Esophagus squamous epithelium (tissue), 4 donors: ENCODE data around the gene DENND11.

Experiments
- POLR2A ChIP-seq, 4 donors: fragments of 450-650 bp; IDR thresholded peaks; one replicate each; pipeline ENCODE4 v1.6.1; 2017; ENCODE audit warnings: antibody characterized with exemption in 4 of 4, mild to moderate bottlenecking in 4 of 4, moderate library complexity in 3 of 4
- TF ChIP-seq, protein P1 (sequence below), 6 experiments: fragments of 450-650 bp in 4 of 6; fragments of 200-600 bp in 2 of 6; sonication (generic) in 2 of 6; IDR thresholded peaks; one replicate each; pipeline ENCODE4 v1.5.1; 2016 to 2019; ENCODE audit warnings: antibody characterized with exemption in 6 of 6, mild to moderate bottlenecking in 4 of 6, moderate library complexity in 4 of 6

DNA sequence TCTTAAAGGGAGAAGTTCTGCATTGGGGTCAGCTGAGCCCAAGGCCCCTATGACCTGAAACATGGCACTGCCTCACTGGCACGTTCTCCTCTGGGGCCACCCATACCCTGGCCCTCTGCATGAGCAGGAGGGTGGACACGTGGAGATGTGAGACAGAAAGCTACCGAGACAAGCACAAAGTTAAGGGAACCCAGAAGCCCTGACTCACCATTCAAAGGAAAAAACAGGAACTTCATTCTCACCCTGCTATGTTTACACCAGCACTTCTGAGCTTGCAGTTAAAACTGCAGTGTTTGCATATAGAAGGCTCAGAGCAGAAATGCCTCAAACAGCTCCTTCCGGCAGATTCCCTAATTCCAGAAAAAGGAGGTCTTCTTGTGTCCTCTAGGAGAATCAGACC is 41.7 kb downstream of the DENND11 start:
- TF ChIP-seq POLR2A (IDR thresholded peaks at IDR 0.05) = no peak
- TF ChIP-seq, protein P1, sequence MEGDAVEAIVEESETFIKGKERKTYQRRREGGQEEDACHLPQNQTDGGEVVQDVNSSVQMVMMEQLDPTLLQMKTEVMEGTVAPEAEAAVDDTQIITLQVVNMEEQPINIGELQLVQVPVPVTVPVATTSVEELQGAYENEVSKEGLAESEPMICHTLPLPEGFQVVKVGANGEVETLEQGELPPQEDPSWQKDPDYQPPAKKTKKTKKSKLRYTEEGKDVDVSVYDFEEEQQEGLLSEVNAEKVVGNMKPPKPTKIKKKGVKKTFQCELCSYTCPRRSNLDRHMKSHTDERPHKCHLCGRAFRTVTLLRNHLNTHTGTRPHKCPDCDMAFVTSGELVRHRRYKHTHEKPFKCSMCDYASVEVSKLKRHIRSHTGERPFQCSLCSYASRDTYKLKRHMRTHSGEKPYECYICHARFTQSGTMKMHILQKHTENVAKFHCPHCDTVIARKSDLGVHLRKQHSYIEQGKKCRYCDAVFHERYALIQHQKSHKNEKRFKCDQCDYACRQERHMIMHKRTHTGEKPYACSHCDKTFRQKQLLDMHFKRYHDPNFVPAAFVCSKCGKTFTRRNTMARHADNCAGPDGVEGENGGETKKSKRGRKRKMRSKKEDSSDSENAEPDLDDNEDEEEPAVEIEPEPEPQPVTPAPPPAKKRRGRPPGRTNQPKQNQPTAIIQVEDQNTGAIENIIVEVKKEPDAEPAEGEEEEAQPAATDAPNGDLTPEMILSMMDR (IDR thresholded peaks at IDR 0.05) = no peak
